ENCODE results near the gene AP4E1. TPM values are rescaled to one million over a fixed set of nuclear protein-coding genes. Genes with fewer than 3 reads are reported as not detected.

The AP4E1 gene
- total and polyA plus RNA-seq, 12 donors = 2.0 to 11.1 (median 8.8) TPM

GRCh38 chr15:51044037-51044727, 135.7 kb downstream of the AP4E1 start:
- no peaks in the 10 kb centered on the region for H3K27me3 ChIP-seq
- peaks cover 0 to 27% (median 19%) of the 10 kb centered on the region in 9 donors for H3K4me1 ChIP-seq
- 67% methylated on average over 4 of the region's 4 CpGs for WGBS, 2 donors
- DNase-seq (no peak), ATAC-seq (no peak)
- TF ChIP-seq, protein P1, sequence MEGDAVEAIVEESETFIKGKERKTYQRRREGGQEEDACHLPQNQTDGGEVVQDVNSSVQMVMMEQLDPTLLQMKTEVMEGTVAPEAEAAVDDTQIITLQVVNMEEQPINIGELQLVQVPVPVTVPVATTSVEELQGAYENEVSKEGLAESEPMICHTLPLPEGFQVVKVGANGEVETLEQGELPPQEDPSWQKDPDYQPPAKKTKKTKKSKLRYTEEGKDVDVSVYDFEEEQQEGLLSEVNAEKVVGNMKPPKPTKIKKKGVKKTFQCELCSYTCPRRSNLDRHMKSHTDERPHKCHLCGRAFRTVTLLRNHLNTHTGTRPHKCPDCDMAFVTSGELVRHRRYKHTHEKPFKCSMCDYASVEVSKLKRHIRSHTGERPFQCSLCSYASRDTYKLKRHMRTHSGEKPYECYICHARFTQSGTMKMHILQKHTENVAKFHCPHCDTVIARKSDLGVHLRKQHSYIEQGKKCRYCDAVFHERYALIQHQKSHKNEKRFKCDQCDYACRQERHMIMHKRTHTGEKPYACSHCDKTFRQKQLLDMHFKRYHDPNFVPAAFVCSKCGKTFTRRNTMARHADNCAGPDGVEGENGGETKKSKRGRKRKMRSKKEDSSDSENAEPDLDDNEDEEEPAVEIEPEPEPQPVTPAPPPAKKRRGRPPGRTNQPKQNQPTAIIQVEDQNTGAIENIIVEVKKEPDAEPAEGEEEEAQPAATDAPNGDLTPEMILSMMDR (IDR thresholded peaks at IDR 0.05) = no peak
- no peaks in the 10 kb centered on the region for H3K9me3 ChIP-seq
- no peak overlapping the region for H3K4me3 ChIP-seq
- no peak overlapping the region for H3K27ac ChIP-seq
- intact Hi-C loops (cut with DNase I) = no loop called here
- no peaks in the 10 kb centered on the region for H3K36me3 ChIP-seq

DNA sequence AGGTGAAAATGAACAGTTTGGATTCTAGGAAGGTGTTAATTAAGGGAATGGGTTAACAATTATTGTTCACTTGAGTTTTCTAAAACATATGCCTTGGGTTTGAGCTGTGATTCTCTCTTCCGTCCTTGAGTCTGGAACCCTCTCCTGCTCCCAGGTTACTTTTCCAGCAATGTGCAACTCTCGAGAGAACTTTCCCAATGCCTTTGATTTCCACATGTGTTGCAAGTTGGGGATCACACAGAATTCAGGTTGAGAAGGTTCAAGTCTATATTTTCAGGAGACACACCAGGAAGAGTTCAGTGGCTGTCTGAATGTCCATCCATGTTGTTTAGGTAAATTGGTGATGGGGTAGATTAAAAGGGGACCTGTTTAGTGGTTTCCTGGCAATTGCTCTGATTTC, 137.5 kb downstream of the AP4E1 start:
- H3K36me3 ChIP-seq = no peaks in the 10 kb centered on the region
- H3K4me1 ChIP-seq = peaks cover 0 to 31% (median 21%) of the 10 kb centered on the region in 9 donors
- intact Hi-C loops (cut with DNase I) = no loop called here
- ATAC-seq = no peak
- 89 to 94% methylated on average over 2 of the region's 2 CpGs for WGBS, 2 donors
- H3K9me3 ChIP-seq = no peaks in the 10 kb centered on the region
- H3K4me3 ChIP-seq = no peak overlapping the region
- TF ChIP-seq, protein P1 (IDR thresholded peaks at IDR 0.05) = no peak
- H3K27ac ChIP-seq = no peak overlapping the region
- no peaks in the 10 kb centered on the region for H3K27me3 ChIP-seq
- no peak for DNase-seq

- Histone ChIP-seq H3K36me3 (no peaks in the 10 kb centered on the region), H3K4me1 (peaks cover 3 to 40% (median 28%) of the 10 kb centered on the region in 9 donors), H3K27me3 (no peaks in the 10 kb centered on the region), H3K9me3 (no peaks in the 10 kb centered on the region), H3K4me3 (no peak overlapping the region), H3K27ac (no peak overlapping the region)
- 48 to 50% methylated on average over 3 of the region's 3 CpGs for WGBS, 2 donors
- intact Hi-C loops (cut with DNase I) = no loop called here
- ATAC-seq = no peak
- TF ChIP-seq, protein P1 (IDR thresholded peaks at IDR 0.05) = no peak
- DNase-seq = peak; percentile 20 to 34
Measured at GRCh38 chr15:51046799-51047449, 138.4 kb downstream of the AP4E1 start.

DNA sequence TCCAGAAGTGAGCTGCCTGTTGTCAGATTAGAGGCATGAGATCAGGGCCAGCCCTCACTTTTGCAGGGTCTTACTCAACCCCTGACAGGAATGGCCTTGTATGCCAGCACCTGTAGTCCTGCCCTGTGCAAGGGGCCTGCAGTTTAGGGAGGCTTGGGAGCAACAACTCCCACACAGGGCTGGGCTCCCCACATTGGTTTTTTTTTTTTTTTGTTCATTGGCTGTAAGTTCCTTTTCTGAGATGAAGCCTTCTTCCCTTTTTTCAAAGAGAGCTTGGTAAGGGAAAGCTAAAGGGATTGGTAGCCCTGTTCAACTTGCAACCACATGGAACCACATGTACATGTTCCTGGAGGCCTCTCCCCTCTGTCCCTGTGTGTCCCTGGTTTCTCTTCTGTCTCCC, 139.8 kb downstream of the AP4E1 start:
- no peak for DNase-seq
- Histone ChIP-seq H3K9me3 (no peaks in the 10 kb centered on the region), H3K4me1 (peaks cover 13 to 50% (median 37%) of the 10 kb centered on the region in 9 donors), H3K27me3 (no peaks in the 10 kb centered on the region), H3K27ac (no peak overlapping the region), H3K4me3 (no peak overlapping the region), H3K36me3 (no peaks in the 10 kb centered on the region)
- ATAC-seq = peak in 1 of 8 donors; percentile 14
- TF ChIP-seq, protein P1 (IDR thresholded peaks at IDR 0.05) = no peak
- intact Hi-C loops (cut with DNase I) = no loop called here

Measured in heart right ventricle (tissue), 16 donors.